WI38 (cell line): ENCODE results near the gene CDH16.

Source experiments
- H3K4me3 ChIP-seq: 2 replicates; pipeline ENCODE4 v1.5.1; 2011; ENCODE audit warnings: low read depth, mild to moderate bottlenecking, control low read depth, low read length
- TF ChIP-seq, protein P1 (sequence below): IDR thresholded peaks from 2 replicates; pipeline ENCODE4 v1.5.1; 2012; ENCODE audit warnings: low read depth, mild to moderate bottlenecking, control low read depth, low read length

The CDH16 gene

DNA sequence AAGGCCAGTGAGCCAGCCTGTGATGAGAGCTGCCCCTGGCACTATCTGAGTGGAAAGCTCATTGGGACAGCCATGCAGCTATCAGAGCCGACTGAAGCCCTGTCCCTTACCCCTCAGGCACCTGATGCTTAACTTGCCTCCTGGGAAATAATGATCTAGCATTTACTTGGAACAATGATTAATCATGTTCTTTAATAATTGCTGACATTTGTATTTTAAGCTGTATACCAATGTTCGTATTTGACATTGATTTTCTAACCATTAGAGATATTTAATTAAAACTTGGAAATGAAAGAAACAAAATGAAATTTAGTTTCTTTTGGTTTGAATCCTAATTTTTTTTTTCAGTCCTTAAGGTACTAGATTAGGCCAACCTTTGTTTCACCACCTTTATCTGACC lies 27.9 kb downstream of the CDH16 start:
- H3K4me3 ChIP-seq, result no peak overlapping the region
- TF ChIP-seq, protein P1, sequence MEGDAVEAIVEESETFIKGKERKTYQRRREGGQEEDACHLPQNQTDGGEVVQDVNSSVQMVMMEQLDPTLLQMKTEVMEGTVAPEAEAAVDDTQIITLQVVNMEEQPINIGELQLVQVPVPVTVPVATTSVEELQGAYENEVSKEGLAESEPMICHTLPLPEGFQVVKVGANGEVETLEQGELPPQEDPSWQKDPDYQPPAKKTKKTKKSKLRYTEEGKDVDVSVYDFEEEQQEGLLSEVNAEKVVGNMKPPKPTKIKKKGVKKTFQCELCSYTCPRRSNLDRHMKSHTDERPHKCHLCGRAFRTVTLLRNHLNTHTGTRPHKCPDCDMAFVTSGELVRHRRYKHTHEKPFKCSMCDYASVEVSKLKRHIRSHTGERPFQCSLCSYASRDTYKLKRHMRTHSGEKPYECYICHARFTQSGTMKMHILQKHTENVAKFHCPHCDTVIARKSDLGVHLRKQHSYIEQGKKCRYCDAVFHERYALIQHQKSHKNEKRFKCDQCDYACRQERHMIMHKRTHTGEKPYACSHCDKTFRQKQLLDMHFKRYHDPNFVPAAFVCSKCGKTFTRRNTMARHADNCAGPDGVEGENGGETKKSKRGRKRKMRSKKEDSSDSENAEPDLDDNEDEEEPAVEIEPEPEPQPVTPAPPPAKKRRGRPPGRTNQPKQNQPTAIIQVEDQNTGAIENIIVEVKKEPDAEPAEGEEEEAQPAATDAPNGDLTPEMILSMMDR, result no peak

DNA sequence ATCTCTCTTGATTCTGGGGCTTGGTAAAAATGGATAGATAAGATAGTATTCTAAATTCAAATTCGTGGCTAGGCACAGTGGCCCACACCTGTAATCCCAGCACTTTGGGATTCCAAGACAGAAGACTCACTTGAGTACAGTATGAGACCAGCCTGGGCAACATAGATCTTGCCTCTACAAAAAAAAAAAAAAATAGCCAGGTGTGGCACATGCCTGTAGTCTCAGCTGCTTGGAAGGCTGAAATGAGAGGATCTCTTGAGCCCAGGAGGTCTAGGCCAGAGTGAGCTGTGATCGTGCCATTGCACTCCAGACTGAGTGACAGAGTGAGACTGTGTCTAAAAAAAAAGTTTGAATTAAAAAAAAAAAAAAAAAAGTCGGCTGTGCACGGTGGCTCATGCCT lies 29.1 kb downstream of the CDH16 start:
- TF ChIP-seq, protein P1, result no peak
- H3K4me3 ChIP-seq, result no peak overlapping the region

DNA sequence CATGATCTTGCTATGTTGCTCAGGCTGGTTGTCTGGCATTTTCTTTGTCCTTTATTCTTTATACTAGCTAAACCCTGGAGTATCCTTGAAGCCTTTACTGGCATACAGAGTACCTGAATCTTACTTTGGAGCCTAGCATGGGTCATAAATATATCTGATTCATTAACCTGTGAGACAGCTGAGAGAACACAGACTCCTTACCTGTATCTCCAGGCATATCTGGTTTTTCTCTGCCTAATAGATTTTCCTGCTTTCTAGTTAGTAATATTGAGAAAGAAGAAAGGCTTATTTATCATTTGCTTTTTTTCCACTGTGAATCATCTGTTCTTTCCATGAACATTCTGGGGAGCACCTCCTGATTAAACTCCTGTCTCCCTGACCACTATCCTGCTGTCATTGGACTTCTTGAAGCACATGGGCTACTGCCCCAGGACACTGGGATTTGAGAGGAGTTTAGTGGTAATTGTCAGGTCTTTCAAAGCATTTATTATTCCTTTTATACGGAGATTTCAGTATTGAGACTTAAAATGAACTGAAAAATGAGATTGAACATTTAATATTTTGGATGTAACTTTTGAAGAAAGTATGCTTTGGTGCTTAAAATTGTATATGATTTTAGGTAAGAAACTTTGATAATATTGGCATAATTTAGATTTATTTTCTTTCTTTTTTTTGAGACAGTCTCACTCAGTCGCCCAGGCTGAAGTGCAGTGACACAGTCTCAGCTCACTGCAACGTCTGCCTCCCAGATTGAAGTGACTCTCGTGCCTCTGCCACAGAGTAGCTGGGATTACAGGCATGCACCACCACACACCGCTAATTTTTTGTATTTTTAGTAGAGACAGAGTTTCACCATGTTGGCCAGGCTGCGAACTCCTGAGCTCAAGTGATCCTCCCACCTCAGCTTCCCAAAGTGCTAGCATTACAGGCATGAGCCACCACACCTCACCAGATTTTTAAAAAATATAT lies 29.8 kb downstream of the CDH16 start:
- TF ChIP-seq, protein P1, result no peak
- H3K4me3 ChIP-seq, result no peak overlapping the region

DNA sequence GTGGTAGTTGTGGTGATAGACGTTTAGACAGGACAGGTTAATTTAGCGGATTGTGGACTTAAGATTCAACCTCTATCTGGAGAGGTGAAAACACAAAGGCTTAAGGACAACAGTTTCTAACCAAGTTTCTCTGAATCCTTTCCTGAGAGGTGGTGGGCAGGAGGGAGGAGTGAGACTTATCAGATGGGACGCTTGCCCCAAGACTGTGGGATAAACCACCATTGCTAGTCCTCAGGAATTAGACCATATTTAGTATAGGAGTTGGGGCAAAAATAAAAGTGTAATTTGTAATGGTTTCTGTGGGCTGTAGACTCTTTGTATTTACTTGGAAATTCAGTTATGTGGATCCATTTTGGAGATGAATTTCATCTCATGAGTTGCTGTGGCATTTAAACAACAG lies 31.8 kb downstream of the CDH16 start:
- no peak overlapping the region for H3K4me3 ChIP-seq
- TF ChIP-seq, protein P1, result no peak

DNA sequence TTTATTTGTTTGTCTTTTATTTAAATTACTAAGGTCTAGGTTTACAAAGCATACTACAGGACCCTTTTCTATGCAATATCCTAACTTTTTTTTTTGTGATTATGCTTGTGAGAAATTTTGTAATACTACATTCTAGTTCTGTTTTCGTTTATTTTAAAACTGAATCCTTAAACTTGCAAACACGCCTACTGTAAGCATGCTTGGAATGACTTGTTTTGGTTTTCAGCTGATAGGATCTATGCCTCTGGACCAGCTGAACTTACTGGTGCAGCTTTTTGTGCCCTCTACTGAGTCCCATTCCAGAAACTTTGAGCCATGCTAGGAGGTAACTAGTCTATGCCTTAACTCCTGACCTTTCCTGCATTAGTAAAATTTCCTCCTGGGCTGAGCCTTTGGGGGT lies 32.4 kb downstream of the CDH16 start:
- TF ChIP-seq, protein P1, result no peak
- H3K4me3 ChIP-seq, result no peak overlapping the region

DNA sequence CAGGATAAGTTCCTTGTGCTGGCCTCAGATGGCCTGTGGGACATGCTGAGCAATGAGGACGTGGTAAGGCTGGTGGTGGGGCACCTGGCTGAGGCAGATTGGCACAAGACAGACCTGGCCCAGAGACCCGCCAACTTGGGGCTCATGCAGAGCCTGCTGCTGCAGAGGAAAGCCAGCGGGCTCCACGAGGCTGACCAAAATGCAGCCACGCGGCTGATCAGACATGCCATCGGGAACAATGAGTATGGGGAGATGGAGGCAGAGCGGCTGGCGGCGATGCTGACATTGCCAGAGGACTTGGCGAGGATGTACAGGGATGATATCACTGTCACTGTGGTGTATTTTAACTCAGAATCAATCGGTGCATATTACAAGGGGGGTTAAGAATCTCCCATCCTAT lies 33.2 kb downstream of the CDH16 start:
- TF ChIP-seq, protein P1, result no peak
- H3K4me3 ChIP-seq, result no peak overlapping the region

DNA sequence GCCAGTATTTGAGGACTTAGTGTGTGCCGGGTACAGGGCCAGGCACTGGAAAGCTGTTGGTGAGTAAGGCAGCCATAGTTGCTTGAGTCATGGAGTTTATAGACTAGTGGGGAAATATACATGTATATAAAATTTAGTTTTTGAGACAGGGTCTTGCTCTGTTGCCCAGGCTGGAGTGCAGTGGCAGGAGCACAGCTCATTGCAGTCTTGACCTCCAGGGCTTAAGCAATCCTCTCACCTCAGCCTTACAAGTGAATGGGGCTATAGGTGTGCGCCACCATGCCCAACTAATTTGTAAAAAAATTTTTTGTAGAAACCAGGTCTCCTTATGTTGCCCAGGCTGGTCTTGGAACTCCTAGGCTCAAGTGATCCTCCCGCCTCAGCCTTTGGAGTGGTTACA lies 36.0 kb downstream of the CDH16 start:
- no peak overlapping the region for H3K4me3 ChIP-seq

More for the DNA sequence above, 36.0 kb downstream of the CDH16 start:
- TF ChIP-seq, protein P1, result no peak
